Fibroblast of mammary gland (primary cell): Measurements from ENCODE around the gene SMIM10.

ENCODE experiments used
- DNase-seq: peaks from one replicate; pipeline ENCODE4 v3.0.0-alpha.2; 2010; ENCODE audit warnings: low read depth
- H3K4me3 ChIP-seq: 2 replicates; pipeline ENCODE4 v1.5.1; 2011; ENCODE audit warnings: low read depth, mild to moderate bottlenecking, low read length, moderate library complexity; ENCODE audit not compliant: control insufficient read depth
- CTCF ChIP-seq: conservative IDR thresholded peaks from 2 replicates; pipeline ENCODE4 v1.5.1; 2011; ENCODE audit warnings: low read depth, low read length, inconsistent platforms; ENCODE audit not compliant: control insufficient read depth, insufficient read depth

The SMIM10 gene

GRCh38 chrX:134997646-134998045, 6.9 kb downstream of the SMIM10 start:
- no peak for TF ChIP-seq CTCF
- no peak for DNase-seq
- H3K4me3 ChIP-seq, result no peak overlapping the region

- peak; percentile 5 for DNase-seq
- no peak for TF ChIP-seq CTCF
- no peak overlapping the region for H3K4me3 ChIP-seq
These were observed 7.5 kb downstream of the SMIM10 start for GRCh38 chrX:134998246-134998645.

- peak; percentile 70 for DNase-seq
- TF ChIP-seq CTCF, result peak; percentile 56
- H3K4me3 ChIP-seq, result no peak overlapping the region
These were observed 8.7 kb downstream of the SMIM10 start for GRCh38 chrX:134999469-134999868.

GRCh38 chrX:135000516-135000915, 9.7 kb downstream of the SMIM10 start:
- DNase-seq, result peak; percentile 11

GRCh38 chrX:135003876-135004623, 13.3 kb downstream of the SMIM10 start:
- DNase-seq, result peak; percentile 83
- peak overlapping the region; percentile 57 for H3K4me3 ChIP-seq
- no peak for TF ChIP-seq CTCF

More at GRCh38 chrX:135000516-135000915, 9.7 kb downstream of the SMIM10 start:
- TF ChIP-seq CTCF, result no peak
- H3K4me3 ChIP-seq, result no peak overlapping the region

- no peak for TF ChIP-seq CTCF
- DNase-seq, result no peak
- no peak overlapping the region for H3K4me3 ChIP-seq
These were observed 15.4 kb downstream of the SMIM10 start for GRCh38 chrX:135006187-135006586.
